Measurements from ENCODE around the gene SPI1.
A peak's percentile ranks its signal among the peaks of the same experiment; 100 is the strongest.

SPI1 gene

GRCh38 chr11:47389577-47390421 lies 11.5 kb upstream of the SPI1 start:
- DNase-seq (ENCODE audit: extremely low read depth in 1 of 2, low read depth in 1 of 2) = no peak

GRCh38 chr11:47388697-47389576 lies 10.6 kb upstream of the SPI1 start:
- no peak for DNase-seq (ENCODE audit: extremely low read depth in 1 of 2, low read depth in 1 of 2)

- DNase-seq (ENCODE audit: extremely low read depth in 1 of 2, low read depth in 1 of 2) = no peak
Measured at GRCh38 chr11:47387944-47388696, 9.8 kb upstream of the SPI1 start.

- no peak for DNase-seq (ENCODE audit: extremely low read depth in 1 of 2, low read depth in 1 of 2)
Measured at GRCh38 chr11:47384498-47384897, 6.2 kb upstream of the SPI1 start.

- DNase-seq (ENCODE audit: extremely low read depth in 1 of 2, low read depth in 1 of 2) = no peak
Measured at GRCh38 chr11:47383071-47383470, 4.7 kb upstream of the SPI1 start.

GRCh38 chr11:47380078-47380477 lies 1.7 kb upstream of the SPI1 start:
- no peak for DNase-seq (ENCODE audit: extremely low read depth in 1 of 2, low read depth in 1 of 2)

GRCh38 chr11:47379317-47379716 lies 970 bp upstream of the SPI1 start:
- no peak for DNase-seq (ENCODE audit: extremely low read depth in 1 of 2, low read depth in 1 of 2)

- DNase-seq (ENCODE audit: extremely low read depth in 1 of 2, low read depth in 1 of 2) = no peak
Measured at GRCh38 chr11:47378836-47379170, 456 bp upstream of the SPI1 start.

GRCh38 chr11:47377571-47378009 lies 757 bp downstream of the SPI1 start:
- no peak for DNase-seq (ENCODE audit: extremely low read depth in 1 of 2, low read depth in 1 of 2)

GRCh38 chr11:47376525-47377371 lies 1.6 kb downstream of the SPI1 start:
- no peak for DNase-seq (ENCODE audit: extremely low read depth in 1 of 2, low read depth in 1 of 2)

- DNase-seq (ENCODE audit: extremely low read depth in 1 of 2, low read depth in 1 of 2) = no peak
Measured at GRCh38 chr11:47376107-47376524, 2.2 kb downstream of the SPI1 start.

- DNase-seq (ENCODE audit: extremely low read depth in 1 of 2, low read depth in 1 of 2) = no peak
Measured at GRCh38 chr11:47375546-47376085, 2.7 kb downstream of the SPI1 start.

- DNase-seq (ENCODE audit: extremely low read depth in 1 of 2, low read depth in 1 of 2) = no peak
Measured at GRCh38 chr11:47375020-47375419, 3.3 kb downstream of the SPI1 start.

- DNase-seq (ENCODE audit: extremely low read depth in 1 of 2, low read depth in 1 of 2) = no peak
Measured at GRCh38 chr11:47374720-47375019, 3.7 kb downstream of the SPI1 start.

- peak; percentile 68 to 82 for DNase-seq (ENCODE audit: extremely low read depth in 1 of 2, low read depth in 1 of 2)
Measured at GRCh38 chr11:47373876-47374719, 4.2 kb downstream of the SPI1 start.

GRCh38 chr11:47372422-47372821 lies 5.9 kb downstream of the SPI1 start:
- DNase-seq (ENCODE audit: extremely low read depth in 1 of 2, low read depth in 1 of 2) = no peak

- DNase-seq (ENCODE audit: extremely low read depth in 1 of 2, low read depth in 1 of 2) = no peak
Measured at GRCh38 chr11:47369676-47370075, 8.7 kb downstream of the SPI1 start.

- DNase-seq (ENCODE audit: extremely low read depth in 1 of 2, low read depth in 1 of 2) = no peak
Measured at GRCh38 chr11:47366020-47366490, 12.3 kb downstream of the SPI1 start.

- DNase-seq (ENCODE audit: extremely low read depth in 1 of 2, low read depth in 1 of 2) = no peak
Measured at GRCh38 chr11:47361419-47361818, 16.9 kb downstream of the SPI1 start.
